GM10248 (cell line): ENCODE measurements around the gene GRM8.

Experiments used
- CTCF ChIA-PET: fragments of 300-600 bp; sonication (Branson Sonifier 250); formaldehyde crosslinking; extraction: SDS; loops from one replicate; lab custom pipeline; 2021; ENCODE audit warnings: antibody characterized with exemption; lab: Yijun Ruan, JAX
- POLR2A ChIA-PET: fragments of 350-650 bp; sonication (Branson Sonifier 250); formaldehyde crosslinking; extraction: SDS; loops from one replicate; lab custom pipeline; 2020; ENCODE audit warnings: antibody characterized with exemption; lab: Yijun Ruan, JAX
- DNase-seq: peaks from one replicate; pipeline ENCODE4 v3.0.0; 2012; ENCODE audit errors: extremely low spot score
- TF ChIP-seq, protein P1 (sequence below): IDR thresholded peaks from 2 replicates; pipeline ENCODE4 v1.5.1; 2012; ENCODE audit warnings: mild to moderate bottlenecking, low read depth; ENCODE audit errors: extremely low read depth, missing control alignments, control extremely low read depth

GRM8 gene

DNA sequence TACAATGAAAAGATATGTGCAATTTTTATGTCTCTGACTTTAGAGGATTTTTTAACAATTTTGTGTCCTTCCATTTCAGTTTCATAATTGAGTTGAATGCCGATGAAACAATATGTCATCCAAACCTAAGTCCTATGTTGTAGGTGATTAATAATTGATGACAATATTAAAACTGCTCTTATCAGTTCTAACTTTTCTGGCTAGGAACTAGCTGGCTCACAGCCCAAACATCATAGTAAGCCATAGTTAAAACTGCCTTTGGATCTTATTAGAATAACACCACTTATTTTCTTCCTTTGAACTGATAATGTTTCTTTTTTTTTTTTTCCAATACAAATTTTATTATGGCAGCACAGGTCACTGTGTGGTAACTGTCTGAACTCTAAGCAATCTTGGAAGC is 230.9 kb downstream of the GRM8 start:
- ChIA-PET POLR2A (no interaction called here), CTCF (no interaction called here)
- DNase-seq = no peak
- TF ChIP-seq, protein P1, sequence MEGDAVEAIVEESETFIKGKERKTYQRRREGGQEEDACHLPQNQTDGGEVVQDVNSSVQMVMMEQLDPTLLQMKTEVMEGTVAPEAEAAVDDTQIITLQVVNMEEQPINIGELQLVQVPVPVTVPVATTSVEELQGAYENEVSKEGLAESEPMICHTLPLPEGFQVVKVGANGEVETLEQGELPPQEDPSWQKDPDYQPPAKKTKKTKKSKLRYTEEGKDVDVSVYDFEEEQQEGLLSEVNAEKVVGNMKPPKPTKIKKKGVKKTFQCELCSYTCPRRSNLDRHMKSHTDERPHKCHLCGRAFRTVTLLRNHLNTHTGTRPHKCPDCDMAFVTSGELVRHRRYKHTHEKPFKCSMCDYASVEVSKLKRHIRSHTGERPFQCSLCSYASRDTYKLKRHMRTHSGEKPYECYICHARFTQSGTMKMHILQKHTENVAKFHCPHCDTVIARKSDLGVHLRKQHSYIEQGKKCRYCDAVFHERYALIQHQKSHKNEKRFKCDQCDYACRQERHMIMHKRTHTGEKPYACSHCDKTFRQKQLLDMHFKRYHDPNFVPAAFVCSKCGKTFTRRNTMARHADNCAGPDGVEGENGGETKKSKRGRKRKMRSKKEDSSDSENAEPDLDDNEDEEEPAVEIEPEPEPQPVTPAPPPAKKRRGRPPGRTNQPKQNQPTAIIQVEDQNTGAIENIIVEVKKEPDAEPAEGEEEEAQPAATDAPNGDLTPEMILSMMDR = no peak

DNA sequence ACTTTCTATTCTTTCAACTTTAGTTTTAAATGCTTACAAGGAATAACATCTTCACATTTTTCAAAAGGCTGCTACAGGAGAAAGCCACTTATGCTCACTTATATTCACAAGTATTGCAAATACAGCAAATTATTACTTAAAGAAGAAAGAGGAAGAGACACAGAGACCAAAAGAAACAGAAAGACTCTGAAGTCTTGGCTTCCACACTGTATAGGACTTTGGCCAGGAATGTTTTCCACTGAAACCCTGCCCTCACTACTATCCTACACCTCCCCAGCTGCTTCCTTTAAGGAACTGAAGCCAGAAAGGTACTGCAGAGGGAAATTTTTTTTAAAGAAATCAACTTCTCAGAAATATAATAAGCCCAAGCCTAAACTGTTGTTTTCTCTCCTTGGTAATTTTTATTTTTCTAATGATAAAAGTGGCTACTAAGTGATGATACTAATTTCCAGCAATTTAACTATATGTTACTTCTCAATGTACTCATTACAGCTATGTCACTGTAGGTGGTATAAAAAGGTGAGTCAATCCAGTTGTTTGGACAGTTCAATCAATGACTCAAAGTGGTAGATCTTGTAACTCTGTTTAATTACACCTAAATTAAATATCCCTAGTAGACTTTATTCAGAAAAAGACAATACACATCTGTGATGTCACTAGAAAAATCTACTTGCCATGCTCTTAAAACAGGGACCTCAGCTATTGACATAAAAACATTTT is 231.6 kb downstream of the GRM8 start:
- POLR2A ChIA-PET = no interaction called here
- CTCF ChIA-PET = interaction anchor here (1.0 kb wide), 1 partner anchor 9 kb away, joined by 4 read pairs; no protein-coding TSS in a partner anchor
- no peak for DNase-seq
- TF ChIP-seq, protein P1 = no peak

DNA sequence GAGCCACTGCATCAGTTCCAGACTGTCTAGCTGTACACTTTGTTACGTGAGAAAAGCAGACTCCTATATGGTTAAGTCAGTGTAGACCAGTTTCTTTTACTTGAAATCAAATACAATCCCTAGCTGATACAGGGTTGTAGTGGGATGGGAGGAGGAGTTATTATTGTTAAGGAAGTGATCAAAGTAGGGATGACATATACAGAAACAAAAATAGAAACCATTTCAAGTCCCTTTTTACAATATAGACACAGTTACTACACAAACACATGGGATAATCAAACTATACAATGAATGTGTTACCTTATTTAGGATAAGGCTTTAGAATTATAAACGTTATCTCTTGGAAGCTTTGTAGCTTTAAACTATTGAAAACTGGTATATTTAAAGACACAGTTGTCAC is 233.9 kb downstream of the GRM8 start:
- TF ChIP-seq, protein P1 = no peak
- POLR2A ChIA-PET = no interaction called here
- DNase-seq = no peak
- CTCF ChIA-PET = interaction anchor here (0.9 to 1.9 kb wide), 2 partner anchors 11 to 13 kb away, joined by 3 to 4 read pairs; no protein-coding TSS in a partner anchor

- no peak for DNase-seq
- ChIA-PET POLR2A (no interaction called here), CTCF (interaction anchor here (0.9 kb wide), 1 partner anchor 38 kb away, joined by 4 read pairs; no protein-coding TSS in a partner anchor)
- TF ChIP-seq, protein P1 = no peak
Measured at GRCh38 chr7:127017196-127017595, 235.5 kb downstream of the GRM8 start.

- ChIA-PET CTCF (no interaction called here), POLR2A (no interaction called here)
- no peak for DNase-seq
- TF ChIP-seq, protein P1 = no peak
Measured at GRCh38 chr7:127000725-127001124, 252.0 kb downstream of the GRM8 start.

GRCh38 chr7:126996659-126997058 is 256.1 kb downstream of the GRM8 start:
- ChIA-PET CTCF (interaction anchor here (1.2 kb wide), 1 partner anchor 28 kb away, joined by 3 read pairs; no protein-coding TSS in a partner anchor), POLR2A (no interaction called here)
- TF ChIP-seq, protein P1 = no peak
- no peak for DNase-seq
